GM10847 (cell line): Measurements from ENCODE around the gene NHERF2.

Source experiments
- POLR2A ChIP-seq: IDR thresholded peaks from 2 replicates; pipeline ENCODE4 v1.6.1; 2011; ENCODE audit not compliant: insufficient read length; ENCODE audit errors: extremely low read depth

The NHERF2 gene

GRCh38 chr16:2038382-2039231 is 11.9 kb downstream of the NHERF2 start:
- no peak for TF ChIP-seq POLR2A

GRCh38 chr16:2039274-2040031 is 12.8 kb downstream of the NHERF2 start:
- no peak for TF ChIP-seq POLR2A

- no peak for TF ChIP-seq POLR2A
These were observed 13.5 kb downstream of the NHERF2 start for GRCh38 chr16:2040041-2040786.

- TF ChIP-seq POLR2A: no peak
These were observed 14.3 kb downstream of the NHERF2 start for GRCh38 chr16:2040787-2041522.

- no peak for TF ChIP-seq POLR2A
These were observed 15.7 kb downstream of the NHERF2 start for GRCh38 chr16:2042171-2042985.

GRCh38 chr16:2042986-2043666 is 16.4 kb downstream of the NHERF2 start:
- TF ChIP-seq POLR2A: no peak

GRCh38 chr16:2043667-2044451 is 17.2 kb downstream of the NHERF2 start:
- no peak for TF ChIP-seq POLR2A

- TF ChIP-seq POLR2A: no peak
These were observed 17.8 kb downstream of the NHERF2 start for GRCh38 chr16:2044541-2044940.

- no peak for TF ChIP-seq POLR2A
These were observed 19.5 kb downstream of the NHERF2 start for GRCh38 chr16:2045965-2046892.

- no peak for TF ChIP-seq POLR2A
These were observed 20.2 kb downstream of the NHERF2 start for GRCh38 chr16:2046893-2047329.

GRCh38 chr16:2047330-2048115 is 20.8 kb downstream of the NHERF2 start, which contains the start of the genes NTHL1 and TSC2:
NTHL1 (minus strand) TSS chr16:2047834; CDS start chr16:2047823, 11 bp downstream.
TSC2 (plus strand) TSS chr16:2047985; CDS start chr16:2048616, 631 bp downstream.
- peak; percentile 76 for TF ChIP-seq POLR2A
